ENCODE measurements around the gene MGAT5B. TPM values are rescaled to one million over a fixed set of nuclear protein-coding genes. Genes with fewer than 3 reads are reported as not detected.

Gene MGAT5B
- total and polyA plus RNA-seq, 2 of the 13 experiments (the other 11 are each of a cell fraction or from before 2014, with no cell fraction given) = 0.07 to 0.13 TPM

DNA sequence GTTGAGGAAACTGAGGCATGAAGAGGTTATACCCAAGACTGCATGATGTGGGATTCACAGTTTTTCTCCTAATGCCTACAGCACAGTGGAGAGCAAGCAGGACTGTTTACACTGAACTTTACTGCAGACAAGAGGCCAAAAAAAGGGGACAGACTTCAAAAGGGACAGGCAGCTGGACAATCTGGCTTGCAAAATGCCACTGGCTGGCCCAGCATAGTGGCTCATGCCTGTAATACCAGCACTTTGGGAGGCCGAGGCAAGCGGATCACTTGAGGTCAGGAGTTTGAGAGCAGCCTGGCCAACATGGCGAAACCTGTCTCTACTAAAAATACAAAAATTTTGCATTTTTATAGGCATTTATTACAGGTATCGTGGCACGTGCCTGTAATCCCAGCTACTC lies 2.0 kb upstream of the MGAT5B start:
- no TSS peak for BruUV-seq (replicated peaks)
- FAIRE-seq (no peak), ATAC-seq (no peak), DNase-seq (ENCODE audit: low spot score) (no peak)
- no peak overlapping the region for H3K9ac ChIP-seq (ENCODE audit: insufficient read depth, low read depth, low read length)
- ChIA-PET CTCF (ENCODE audit: low intra/inter-chr PET ratio, low total read pairs) (interaction anchor here (1.0 to 2.7 kb wide), 2 partner anchors 190 to 200 kb away, joined by 3 to 39 read pairs; no protein-coding TSS in a partner anchor), POLR2A (no interaction called here)
- H3K27ac ChIP-seq (ENCODE audit: extremely low read length, insufficient read depth, low read length) = no peak overlapping the region
- WGBS (ENCODE audit: low lambda C conversion rate) = 14% methylated on average over 5 of the region's 5 CpGs
- no peak overlapping the region for H2AFZ ChIP-seq (ENCODE audit: low read length)
- intact Hi-C loops (cut with micrococcal nuclease; ENCODE audit: unreplicated experiment) (no loop called here), in situ Hi-C loops (cut with HindIII; ENCODE audit: extremely low pct_ligation_motif_present, low pct_unique_long_range_greater_than_20kb) (loop anchor here (25.0 kb wide), 1 partner anchor 371 kb away; no protein-coding TSS in a partner anchor)
- no peaks in the 10 kb centered on the region for H3K36me3 ChIP-seq (replicated peaks in 1 of 2; ENCODE audit: control insufficient read depth in 1 of 2, insufficient read depth in 2 of 2, low read length in 2 of 2)
- no peak overlapping the region for H3K4me2 ChIP-seq (ENCODE audit: low read depth, low read length)
- no peaks in the 10 kb centered on the region for H3K9me3 ChIP-seq (ENCODE audit: low read length)
- peaks cover 28 to 82% of the 10 kb centered on the region in 2 experiments for H3K27me3 ChIP-seq (ENCODE audit: control insufficient read depth in 1 of 2, insufficient read depth in 2 of 2, low read length in 2 of 2)
- no peaks in the 10 kb centered on the region for H3K79me2 ChIP-seq (ENCODE audit: insufficient read depth, low read length)
- peaks cover 6% of the 10 kb centered on the region; the same call in 1 of the 2 replicates for H3K4me1 ChIP-seq (ENCODE audit: insufficient read depth, low read length)
- no peaks in the 10 kb centered on the region; the same call in 1 of the 2 replicates for H4K20me1 ChIP-seq (ENCODE audit: insufficient read depth, low read length)
- no peak overlapping the region for H3K4me3 ChIP-seq (replicated peaks in 1 of 3; ENCODE audit: insufficient read depth in 1 of 3, low read depth in 2 of 3, low read length in 3 of 3)
- TF ChIP-seq NONO (IDR thresholded peaks at IDR 0.05) (no peak), NONO (CRISPR knock-in tag; conservative IDR thresholded peaks at IDR 0.05) (no peak), ZNF672 (CRISPR knock-in tag; IDR thresholded peaks at IDR 0.05) (no peak), TBX2 (CRISPR knock-in tag; IDR thresholded peaks at IDR 0.05; ENCODE audit: borderline replicate concordance) (no peak), HOXD1 (CRISPR knock-in tag; IDR thresholded peaks at IDR 0.05) (no peak), KLF11 (CRISPR knock-in tag; IDR thresholded peaks at IDR 0.05) (no peak), PHF5A (CRISPR knock-in tag; IDR thresholded peaks at IDR 0.05; ENCODE audit: low read depth, unreplicated experiment) (no peak), ZNF780A (CRISPR knock-in tag; IDR thresholded peaks at IDR 0.05) (no peak), PRMT3 (CRISPR knock-in tag; IDR thresholded peaks at IDR 0.05; ENCODE audit: borderline replicate concordance, low read depth) (no peak), SMAD3 (CRISPR knock-in tag; IDR thresholded peaks at IDR 0.05) (no peak), HOXA7 (CRISPR knock-in tag; IDR thresholded peaks at IDR 0.05) (no peak), IRF2 (CRISPR knock-in tag; IDR thresholded peaks at IDR 0.05) (no peak), NFKB2 (CRISPR knock-in tag; IDR thresholded peaks at IDR 0.05; ENCODE audit: borderline replicate concordance) (no peak)
- TF ChIP-seq, protein P1, sequence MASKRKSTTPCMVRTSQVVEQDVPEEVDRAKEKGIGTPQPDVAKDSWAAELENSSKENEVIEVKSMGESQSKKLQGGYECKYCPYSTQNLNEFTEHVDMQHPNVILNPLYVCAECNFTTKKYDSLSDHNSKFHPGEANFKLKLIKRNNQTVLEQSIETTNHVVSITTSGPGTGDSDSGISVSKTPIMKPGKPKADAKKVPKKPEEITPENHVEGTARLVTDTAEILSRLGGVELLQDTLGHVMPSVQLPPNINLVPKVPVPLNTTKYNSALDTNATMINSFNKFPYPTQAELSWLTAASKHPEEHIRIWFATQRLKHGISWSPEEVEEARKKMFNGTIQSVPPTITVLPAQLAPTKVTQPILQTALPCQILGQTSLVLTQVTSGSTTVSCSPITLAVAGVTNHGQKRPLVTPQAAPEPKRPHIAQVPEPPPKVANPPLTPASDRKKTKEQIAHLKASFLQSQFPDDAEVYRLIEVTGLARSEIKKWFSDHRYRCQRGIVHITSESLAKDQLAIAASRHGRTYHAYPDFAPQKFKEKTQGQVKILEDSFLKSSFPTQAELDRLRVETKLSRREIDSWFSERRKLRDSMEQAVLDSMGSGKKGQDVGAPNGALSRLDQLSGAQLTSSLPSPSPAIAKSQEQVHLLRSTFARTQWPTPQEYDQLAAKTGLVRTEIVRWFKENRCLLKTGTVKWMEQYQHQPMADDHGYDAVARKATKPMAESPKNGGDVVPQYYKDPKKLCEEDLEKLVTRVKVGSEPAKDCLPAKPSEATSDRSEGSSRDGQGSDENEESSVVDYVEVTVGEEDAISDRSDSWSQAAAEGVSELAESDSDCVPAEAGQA (IDR thresholded peaks at IDR 0.05; ENCODE audit: low read depth) = no peak
- TF ChIP-seq, protein P1 (CRISPR knock-in tag; IDR thresholded peaks at IDR 0.05; ENCODE audit: borderline replicate concordance) = no peak
- TF ChIP-seq, protein P2, sequence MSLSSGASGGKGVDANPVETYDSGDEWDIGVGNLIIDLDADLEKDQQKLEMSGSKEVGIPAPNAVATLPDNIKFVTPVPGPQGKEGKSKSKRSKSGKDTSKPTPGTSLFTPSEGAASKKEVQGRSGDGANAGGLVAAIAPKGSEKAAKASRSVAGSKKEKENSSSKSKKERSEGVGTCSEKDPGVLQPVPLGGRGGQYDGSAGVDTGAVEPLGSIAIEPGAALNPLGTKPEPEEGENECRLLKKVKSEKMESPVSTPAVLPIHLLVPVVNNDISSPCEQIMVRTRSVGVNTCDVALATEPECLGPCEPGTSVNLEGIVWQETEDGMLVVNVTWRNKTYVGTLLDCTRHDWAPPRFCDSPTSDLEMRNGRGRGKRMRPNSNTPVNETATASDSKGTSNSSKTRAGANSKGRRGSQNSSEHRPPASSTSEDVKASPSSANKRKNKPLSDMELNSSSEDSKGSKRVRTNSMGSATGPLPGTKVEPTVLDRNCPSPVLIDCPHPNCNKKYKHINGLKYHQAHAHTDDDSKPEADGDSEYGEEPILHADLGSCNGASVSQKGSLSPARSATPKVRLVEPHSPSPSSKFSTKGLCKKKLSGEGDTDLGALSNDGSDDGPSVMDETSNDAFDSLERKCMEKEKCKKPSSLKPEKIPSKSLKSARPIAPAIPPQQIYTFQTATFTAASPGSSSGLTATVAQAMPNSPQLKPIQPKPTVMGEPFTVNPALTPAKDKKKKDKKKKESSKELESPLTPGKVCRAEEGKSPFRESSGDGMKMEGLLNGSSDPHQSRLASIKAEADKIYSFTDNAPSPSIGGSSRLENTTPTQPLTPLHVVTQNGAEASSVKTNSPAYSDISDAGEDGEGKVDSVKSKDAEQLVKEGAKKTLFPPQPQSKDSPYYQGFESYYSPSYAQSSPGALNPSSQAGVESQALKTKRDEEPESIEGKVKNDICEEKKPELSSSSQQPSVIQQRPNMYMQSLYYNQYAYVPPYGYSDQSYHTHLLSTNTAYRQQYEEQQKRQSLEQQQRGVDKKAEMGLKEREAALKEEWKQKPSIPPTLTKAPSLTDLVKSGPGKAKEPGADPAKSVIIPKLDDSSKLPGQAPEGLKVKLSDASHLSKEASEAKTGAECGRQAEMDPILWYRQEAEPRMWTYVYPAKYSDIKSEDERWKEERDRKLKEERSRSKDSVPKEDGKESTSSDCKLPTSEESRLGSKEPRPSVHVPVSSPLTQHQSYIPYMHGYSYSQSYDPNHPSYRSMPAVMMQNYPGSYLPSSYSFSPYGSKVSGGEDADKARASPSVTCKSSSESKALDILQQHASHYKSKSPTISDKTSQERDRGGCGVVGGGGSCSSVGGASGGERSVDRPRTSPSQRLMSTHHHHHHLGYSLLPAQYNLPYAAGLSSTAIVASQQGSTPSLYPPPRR (CRISPR knock-in tag; IDR thresholded peaks at IDR 0.05; ENCODE audit: borderline replicate concordance) = no peak

Measured in HepG2 (cell line).